Measurements from ENCODE around the gene POLR1B. TPM values are rescaled to one million over a fixed set of nuclear protein-coding genes. Genes with fewer than 3 reads are reported as not detected.

Gene POLR1B
- total and polyA plus RNA-seq, 2 of the 13 experiments (the other 11 are each of a cell fraction or from before 2014, with no cell fraction given) = 18.3 to 46.0 TPM

DNA sequence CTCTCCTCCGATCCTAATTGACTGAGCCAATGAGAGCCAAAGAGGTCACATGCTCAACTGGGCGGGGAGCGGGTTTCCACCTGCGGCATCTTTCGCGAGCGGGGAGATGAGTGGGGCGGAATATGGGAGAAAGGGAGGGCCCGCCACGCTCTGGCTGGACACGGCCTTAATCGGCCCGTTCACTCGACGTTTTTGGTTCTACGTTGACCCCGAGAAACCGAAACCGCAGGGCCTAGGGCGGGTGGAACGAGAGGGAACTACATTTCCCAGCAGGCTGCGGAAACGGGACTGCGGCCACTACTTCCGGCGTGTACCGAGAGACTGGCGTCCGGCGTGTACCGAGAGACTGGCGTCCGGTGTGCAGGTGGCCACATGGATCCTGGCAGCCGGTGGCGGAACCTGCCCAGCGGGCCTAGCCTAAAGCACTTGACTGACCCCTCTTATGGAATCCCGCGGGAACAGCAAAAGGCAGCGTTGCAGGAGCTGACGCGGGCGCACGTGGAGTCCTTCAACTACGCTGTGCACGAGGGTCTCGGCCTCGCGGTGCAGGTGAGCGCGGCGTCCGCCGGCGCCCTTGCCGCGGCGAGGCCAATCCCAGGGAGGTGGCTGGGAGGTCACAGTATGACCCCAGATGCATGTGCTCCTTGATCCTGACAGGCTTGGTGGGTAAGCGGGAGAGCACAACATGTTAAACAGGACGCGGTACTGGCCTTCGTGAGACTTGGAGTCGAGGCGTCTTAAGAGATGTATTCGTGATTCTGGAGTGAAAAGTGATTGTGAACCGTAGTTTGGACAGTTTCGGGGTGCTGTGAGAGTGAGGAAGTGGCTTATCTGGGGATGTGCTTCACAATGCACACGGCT, at the start of gene POLR1B (continued):
- TF ChIP-seq, protein P1, sequence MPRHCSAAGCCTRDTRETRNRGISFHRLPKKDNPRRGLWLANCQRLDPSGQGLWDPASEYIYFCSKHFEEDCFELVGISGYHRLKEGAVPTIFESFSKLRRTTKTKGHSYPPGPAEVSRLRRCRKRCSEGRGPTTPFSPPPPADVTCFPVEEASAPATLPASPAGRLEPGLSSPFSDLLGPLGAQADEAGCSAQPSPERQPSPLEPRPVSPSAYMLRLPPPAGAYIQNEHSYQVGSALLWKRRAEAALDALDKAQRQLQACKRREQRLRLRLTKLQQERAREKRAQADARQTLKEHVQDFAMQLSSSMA (CRISPR knock-in tag; IDR thresholded peaks at IDR 0.05) = peak; percentile 95
- peak; percentile 91 for TF ChIP-seq CHD2 (IDR thresholded peaks at IDR 0.05; ENCODE audit: low read depth, low read length)
- TF ChIP-seq ZNF224 (CRISPR knock-in tag; IDR thresholded peaks at IDR 0.05) = peak; percentile 98
- TF ChIP-seq, protein P2, sequence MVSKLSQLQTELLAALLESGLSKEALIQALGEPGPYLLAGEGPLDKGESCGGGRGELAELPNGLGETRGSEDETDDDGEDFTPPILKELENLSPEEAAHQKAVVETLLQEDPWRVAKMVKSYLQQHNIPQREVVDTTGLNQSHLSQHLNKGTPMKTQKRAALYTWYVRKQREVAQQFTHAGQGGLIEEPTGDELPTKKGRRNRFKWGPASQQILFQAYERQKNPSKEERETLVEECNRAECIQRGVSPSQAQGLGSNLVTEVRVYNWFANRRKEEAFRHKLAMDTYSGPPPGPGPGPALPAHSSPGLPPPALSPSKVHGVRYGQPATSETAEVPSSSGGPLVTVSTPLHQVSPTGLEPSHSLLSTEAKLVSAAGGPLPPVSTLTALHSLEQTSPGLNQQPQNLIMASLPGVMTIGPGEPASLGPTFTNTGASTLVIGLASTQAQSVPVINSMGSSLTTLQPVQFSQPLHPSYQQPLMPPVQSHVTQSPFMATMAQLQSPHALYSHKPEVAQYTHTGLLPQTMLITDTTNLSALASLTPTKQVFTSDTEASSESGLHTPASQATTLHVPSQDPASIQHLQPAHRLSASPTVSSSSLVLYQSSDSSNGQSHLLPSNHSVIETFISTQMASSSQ (IDR thresholded peaks at IDR 0.05; ENCODE audit: low read depth) = no peak
- TF ChIP-seq, protein P2 (CRISPR knock-in tag; IDR thresholded peaks at IDR 0.05; ENCODE audit: borderline replicate concordance) = peak; percentile 88
- TF ChIP-seq MBNL3 (CRISPR knock-in tag; conservative IDR thresholded peaks at IDR 0.05) = no peak
- TF ChIP-seq ZSCAN9 (CRISPR knock-in tag; IDR thresholded peaks at IDR 0.05; ENCODE audit: borderline replicate concordance) = peak; percentile 90; the same call in 1 of the 2 replicates
- no peak for TF ChIP-seq ZNF432 (CRISPR knock-in tag; IDR thresholded peaks at IDR 0.05; ENCODE audit: borderline replicate concordance)
- peak; percentile 99 for TF ChIP-seq ZNF552 (CRISPR knock-in tag; IDR thresholded peaks at IDR 0.05; ENCODE audit: borderline replicate concordance)
- peak; percentile 34; the same call in 1 of the 2 replicates for TF ChIP-seq ZNF790 (CRISPR knock-in tag; IDR thresholded peaks at IDR 0.05; ENCODE audit: borderline replicate concordance)
- no peak for TF ChIP-seq ZNF775 (CRISPR knock-in tag; IDR thresholded peaks at IDR 0.05; ENCODE audit: borderline replicate concordance)
- TF ChIP-seq ZNF101 (CRISPR knock-in tag; IDR thresholded peaks at IDR 0.05; ENCODE audit: borderline replicate concordance, low read depth) = peak; percentile 87; the same call in 1 of the 2 replicates
- TF ChIP-seq SOX6 (IDR thresholded peaks at IDR 0.05) = no peak
- TF ChIP-seq SOX6 (CRISPR knock-in tag; IDR thresholded peaks at IDR 0.05) = peak; percentile 89
- TF ChIP-seq MIXL1 (CRISPR knock-in tag; IDR thresholded peaks at IDR 0.05) = 0 out of 2 replicates have a peak, but pooled peaks have one; percentile 32
- peak; percentile 82 for TF ChIP-seq MED1 (CRISPR knock-in tag; IDR thresholded peaks at IDR 0.05)
- TF ChIP-seq, protein P3, sequence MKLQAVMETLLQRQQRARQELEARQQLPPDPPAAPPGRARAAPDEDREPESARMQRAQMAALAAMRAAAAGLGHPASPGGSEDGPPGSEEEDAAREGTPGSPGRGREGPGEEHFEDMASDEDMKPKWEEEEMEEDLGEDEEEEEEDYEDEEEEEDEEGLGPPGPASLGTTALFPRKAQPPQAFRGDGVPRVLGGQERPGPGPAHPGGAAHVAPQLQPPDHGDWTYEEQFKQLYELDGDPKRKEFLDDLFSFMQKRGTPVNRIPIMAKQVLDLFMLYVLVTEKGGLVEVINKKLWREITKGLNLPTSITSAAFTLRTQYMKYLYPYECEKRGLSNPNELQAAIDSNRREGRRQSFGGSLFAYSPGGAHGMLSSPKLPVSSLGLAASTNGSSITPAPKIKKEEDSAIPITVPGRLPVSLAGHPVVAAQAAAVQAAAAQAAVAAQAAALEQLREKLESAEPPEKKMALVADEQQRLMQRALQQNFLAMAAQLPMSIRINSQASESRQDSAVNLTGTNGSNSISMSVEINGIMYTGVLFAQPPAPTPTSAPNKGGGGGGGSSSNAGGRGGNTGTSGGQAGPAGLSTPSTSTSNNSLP (IDR thresholded peaks at IDR 0.05; ENCODE audit: low read depth, low read length) = no peak
- TF ChIP-seq KDM2A (CRISPR knock-in tag; IDR thresholded peaks at IDR 0.05; ENCODE audit: borderline replicate concordance, low read depth) = peak; percentile 96
- TF ChIP-seq MAFK (conservative IDR thresholded peaks at IDR 0.05 in 1 of 2, IDR thresholded peaks at IDR 0.05 in 1 of 2; ENCODE audit: low read length in 2 of 2) = no peak
- TF ChIP-seq ZNF619 (CRISPR knock-in tag; IDR thresholded peaks at IDR 0.05) = peak; percentile 71; the same call in 1 of the 2 replicates
- peak; percentile 86 for TF ChIP-seq U2AF1 (optimal IDR thresholded peaks at IDR 0.05; ENCODE audit: low read depth, low read length)
- peak; percentile 75 for TF ChIP-seq ZFP36L1 (CRISPR knock-in tag; IDR thresholded peaks at IDR 0.05)
- TF ChIP-seq ZFX (CRISPR knock-in tag; IDR thresholded peaks at IDR 0.05; ENCODE audit: low read depth) = peak; percentile 97
- TF ChIP-seq ZNF772 (CRISPR knock-in tag; IDR thresholded peaks at IDR 0.05) = peak; percentile 75

All from HepG2 (cell line).